Smooth muscle cell (in vitro differentiated cells): ENCODE data around the gene ADARB2. TPM values are rescaled to one million over a fixed set of nuclear protein-coding genes. Genes with fewer than 3 reads are reported as not detected.

Experiments used
- DNase-seq: peaks from one replicate; lab custom pipeline; 2025; ENCODE audit not compliant: unreplicated experiment; lab: John Stamatoyannopoulos, UW
- H2AFZ ChIP-seq: fragments of 200-600 bp; sonication (generic); 2 replicates; pipeline ENCODE4 v1.6.0; 2016; ENCODE audit warnings: antibody characterized with exemption, low read depth, mild to moderate bottlenecking
- H3F3A ChIP-seq: fragments of 200-600 bp; sonication (generic); 2 replicates; pipeline ENCODE4 v1.6.0; 2017; ENCODE audit warnings: antibody characterized with exemption, low read depth
- H3K27ac ChIP-seq: fragments of 200-600 bp; sonication (generic); 2 replicates; pipeline ENCODE4 v1.5.1; 2016; ENCODE audit warnings: low read depth, mild to moderate bottlenecking
- H3K27me3 ChIP-seq: fragments of 200-600 bp; sonication (generic); 2 replicates; pipeline ENCODE4 v1.6.1; 2016; ENCODE audit warnings: low read depth, mild to moderate bottlenecking
- H3K36me3 ChIP-seq: fragments of 200-600 bp; sonication (generic); 2 replicates; pipeline ENCODE4 v1.5.1; 2016; ENCODE audit warnings: low read depth
- H3K4me1 ChIP-seq: fragments of 200-600 bp; sonication (generic); 2 replicates; pipeline ENCODE4 v1.5.1; 2016; ENCODE audit warnings: low read depth
- H3K4me2 ChIP-seq: fragments of 200-600 bp; sonication (generic); 2 replicates; pipeline ENCODE4 v1.6.0; 2016; ENCODE audit warnings: mild to moderate bottlenecking
- H3K4me3 ChIP-seq: fragments of 200-600 bp; sonication (generic); 2 replicates; pipeline ENCODE4 v1.5.1; 2016; ENCODE audit warnings: mild to moderate bottlenecking
- H3K79me2 ChIP-seq: fragments of 200-600 bp; sonication (generic); 2 replicates; pipeline ENCODE4 v1.6.0; 2016; ENCODE audit warnings: low read depth, mild to moderate bottlenecking
- H3K9ac ChIP-seq: fragments of 200-600 bp; sonication (generic); 2 replicates; pipeline ENCODE4 v1.6.0; 2016; ENCODE audit warnings: low read depth
- H3K9me3 ChIP-seq: fragments of 200-600 bp; sonication (generic); replicated peaks from 2 replicates; pipeline ENCODE4 v1.5.1; 2016; ENCODE audit warnings: low read depth
- H4K20me1 ChIP-seq: fragments of 200-600 bp; sonication (generic); 2 replicates; pipeline ENCODE4 v1.6.0; 2016; ENCODE audit warnings: low read depth
- CTCF ChIP-seq: fragments of 200-600 bp; sonication (generic); IDR thresholded peaks from 2 replicates; pipeline ENCODE4 v1.5.1; 2017; ENCODE audit warnings: borderline replicate concordance, mild to moderate bottlenecking, antibody characterized with exemption; ENCODE audit not compliant: insufficient read depth, poor library complexity, severe bottlenecking
- WGBS: methylation state at CpG from one replicate; pipeline ENCODE4 v1.1.7; 2016; ENCODE audit warnings: low lambda C conversion rate; 5-methylcytosine and 5-hydroxymethylcytosine counted together
- polyA plus RNA-seq: library from polyadenylated mRNA; unstranded; fragments of >200 nt; fragmentation: Nextera tagmentation; extraction: Ambion mirVana; gene quantifications from 2 replicates; pipeline ENCODE4 v1.2.1, GENCODE V29; 2016
- total RNA-seq: library from RNA; depleted of rRNA; stranded (reverse); fragments of >200 nt; gene quantifications from 2 replicates; pipeline ENCODE4 v1.2.3, GENCODE V29; 2014

The ADARB2 gene
- total and polyA plus RNA-seq, 2 experiments from 2014 or later: 0.13 to 0.39 TPM

- WGBS: 91% methylated on average over 19 of the region's 19 CpGs
- no peak for DNase-seq
These were observed 175.5 kb downstream of the ADARB2 start for GRCh38 chr10:1561731-1562337.

GRCh38 chr10:1560535-1561192, 176.7 kb downstream of the ADARB2 start:
- no peaks in the 10 kb centered on the region for H3K9me3 ChIP-seq
- H3K36me3 ChIP-seq: no peaks in the 10 kb centered on the region
- 74% methylated on average over 15 of the region's 16 CpGs for WGBS
- H3K4me2 ChIP-seq: no peak overlapping the region
- no peaks in the 10 kb centered on the region for H3K4me1 ChIP-seq
- no peak for DNase-seq
- H4K20me1 ChIP-seq: no peaks in the 10 kb centered on the region
- H3K27ac ChIP-seq: no peak overlapping the region
- no peaks in the 10 kb centered on the region for H3K27me3 ChIP-seq
- no peak overlapping the region for H2AFZ ChIP-seq
- H3F3A ChIP-seq: no peaks in the 10 kb centered on the region
- H3K4me3 ChIP-seq: no peak overlapping the region
- H3K79me2 ChIP-seq: no peaks in the 10 kb centered on the region
- H3K9ac ChIP-seq: no peak overlapping the region
- no peak for TF ChIP-seq CTCF

More at GRCh38 chr10:1561731-1562337, 175.5 kb downstream of the ADARB2 start:
- no peak overlapping the region for H3K4me3 ChIP-seq
- no peaks in the 10 kb centered on the region for H4K20me1 ChIP-seq
- no peak for TF ChIP-seq CTCF
- H3K9ac ChIP-seq: no peak overlapping the region
- H3K4me2 ChIP-seq: no peak overlapping the region
- H3F3A ChIP-seq: no peaks in the 10 kb centered on the region
- no peaks in the 10 kb centered on the region for H3K4me1 ChIP-seq
- no peak overlapping the region for H3K27ac ChIP-seq
- no peak overlapping the region for H2AFZ ChIP-seq
- H3K27me3 ChIP-seq: peaks cover 5% of the 10 kb centered on the region
- no peaks in the 10 kb centered on the region for H3K9me3 ChIP-seq
- H3K79me2 ChIP-seq: no peaks in the 10 kb centered on the region
- no peaks in the 10 kb centered on the region for H3K36me3 ChIP-seq

GRCh38 chr10:1559761-1560160, 177.6 kb downstream of the ADARB2 start:
- 51% methylated on average over 11 of the region's 11 CpGs for WGBS
- Histone ChIP-seq H3K9me3 (no peaks in the 10 kb centered on the region), H3K4me2 (no peak overlapping the region), H3K4me3 (no peak overlapping the region), H3K79me2 (no peaks in the 10 kb centered on the region), H3K36me3 (no peaks in the 10 kb centered on the region), H3K27ac (no peak overlapping the region), H4K20me1 (no peaks in the 10 kb centered on the region), H2AFZ (no peak overlapping the region), H3K4me1 (no peaks in the 10 kb centered on the region), H3K27me3 (no peaks in the 10 kb centered on the region), H3K9ac (no peak overlapping the region), H3F3A (no peaks in the 10 kb centered on the region)
- no peak for DNase-seq
- TF ChIP-seq CTCF: no peak

GRCh38 chr10:1559311-1559710, 178.0 kb downstream of the ADARB2 start:
- Histone ChIP-seq H3K27ac (no peak overlapping the region), H3K79me2 (no peaks in the 10 kb centered on the region), H4K20me1 (no peaks in the 10 kb centered on the region), H3K9me3 (no peaks in the 10 kb centered on the region), H3K36me3 (no peaks in the 10 kb centered on the region), H3F3A (no peaks in the 10 kb centered on the region), H3K4me1 (no peaks in the 10 kb centered on the region), H3K4me3 (no peak overlapping the region), H2AFZ (no peak overlapping the region), H3K27me3 (no peaks in the 10 kb centered on the region), H3K9ac (no peak overlapping the region), H3K4me2 (no peak overlapping the region)
- WGBS: 44% methylated on average over 14 of the region's 14 CpGs
- no peak for TF ChIP-seq CTCF
- no peak for DNase-seq
